Lower leg skin (tissue), 4 donors: ENCODE measurements around the gene MSL2. TPM values are rescaled to one million over a fixed set of nuclear protein-coding genes. Genes with fewer than 3 reads are reported as not detected.

ENCODE experiments used
- DNase-seq, 2 donors: peaks; one replicate each; pipeline ENCODE4 v3.0.0-alpha.2; 2019; ENCODE audit warnings: low spot score in 2 of 2
- H3K4me3 ChIP-seq: fragments of 200-600 bp; sonication (generic); 2 replicates; pipeline ENCODE4 v1.5.1; 2017; ENCODE audit warnings: mild to moderate bottlenecking, low read depth; ENCODE audit not compliant: poor library complexity, severe bottlenecking
- POLR2A ChIP-seq, 2 donors: fragments of 450-650 bp; IDR thresholded peaks; one replicate each; pipeline ENCODE4 v1.6.1; 2016 to 2017; ENCODE audit warnings: antibody characterized with exemption in 2 of 2, mild to moderate bottlenecking in 1 of 2, moderate library complexity in 1 of 2
- WGBS, 2 donors: methylation state at CpG; one replicate each; pipeline ENCODE4 v1.1.5; 2018; 5-methylcytosine and 5-hydroxymethylcytosine counted together
- intact Hi-C: fragments of 100-400 bp; cut with DNase I; formaldehyde crosslinking; loops from one replicate; pipeline ENCODE4 v1.15.0; 2023; ENCODE audit warnings: low total_unique reads
- total RNA-seq, 4 donors: library from RNA; depleted of rRNA; stranded (reverse); fragments of >200 nt; gene quantifications; one replicate each; pipeline ENCODE4 v1.1.0, GENCODE V29; 2016
- TF ChIP-seq, protein P1 (sequence below), 3 donors: fragments of 450-650 bp; IDR thresholded peaks; one replicate each; pipeline ENCODE4 v1.5.1; 2016; ENCODE audit warnings: antibody characterized with exemption in 3 of 3, mild to moderate bottlenecking in 3 of 3, moderate library complexity in 2 of 3

Gene MSL2
- total RNA-seq, 4 donors from 2014 or later, result 26.9 to 38.0 (median 30.4) TPM

DNA sequence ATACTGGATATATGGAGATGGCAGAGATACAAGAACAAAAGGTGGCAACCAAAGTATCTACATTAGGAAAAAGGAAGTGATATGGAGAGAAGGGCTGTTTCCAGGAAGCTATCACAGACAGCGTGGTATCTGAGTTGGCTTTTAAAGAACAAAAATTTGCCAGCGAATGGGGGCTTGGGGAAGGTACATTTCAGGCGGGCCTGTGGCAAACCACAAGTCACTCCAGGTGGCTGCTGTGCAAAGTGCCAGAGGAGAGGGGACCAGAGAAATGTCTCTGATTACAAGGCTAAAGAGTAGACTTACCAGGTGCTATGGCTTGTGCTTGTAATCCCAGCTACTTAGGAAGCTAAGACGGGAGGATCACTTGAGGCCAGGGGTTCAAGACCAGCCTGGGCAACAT, 91.1 kb downstream of the MSL2 start:
- TF ChIP-seq, protein P1, sequence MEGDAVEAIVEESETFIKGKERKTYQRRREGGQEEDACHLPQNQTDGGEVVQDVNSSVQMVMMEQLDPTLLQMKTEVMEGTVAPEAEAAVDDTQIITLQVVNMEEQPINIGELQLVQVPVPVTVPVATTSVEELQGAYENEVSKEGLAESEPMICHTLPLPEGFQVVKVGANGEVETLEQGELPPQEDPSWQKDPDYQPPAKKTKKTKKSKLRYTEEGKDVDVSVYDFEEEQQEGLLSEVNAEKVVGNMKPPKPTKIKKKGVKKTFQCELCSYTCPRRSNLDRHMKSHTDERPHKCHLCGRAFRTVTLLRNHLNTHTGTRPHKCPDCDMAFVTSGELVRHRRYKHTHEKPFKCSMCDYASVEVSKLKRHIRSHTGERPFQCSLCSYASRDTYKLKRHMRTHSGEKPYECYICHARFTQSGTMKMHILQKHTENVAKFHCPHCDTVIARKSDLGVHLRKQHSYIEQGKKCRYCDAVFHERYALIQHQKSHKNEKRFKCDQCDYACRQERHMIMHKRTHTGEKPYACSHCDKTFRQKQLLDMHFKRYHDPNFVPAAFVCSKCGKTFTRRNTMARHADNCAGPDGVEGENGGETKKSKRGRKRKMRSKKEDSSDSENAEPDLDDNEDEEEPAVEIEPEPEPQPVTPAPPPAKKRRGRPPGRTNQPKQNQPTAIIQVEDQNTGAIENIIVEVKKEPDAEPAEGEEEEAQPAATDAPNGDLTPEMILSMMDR (IDR thresholded peaks at IDR 0.05), result no peak
- no peak for TF ChIP-seq POLR2A (IDR thresholded peaks at IDR 0.05)
- no peak for DNase-seq
- no peak overlapping the region for H3K4me3 ChIP-seq
- 91 to 94% methylated on average over 4 of the region's 4 CpGs for WGBS, 2 donors
- intact Hi-C loops, result no loop called here

Other genes with a start within 250 kb of the MSL2 start
- 10 to 100 TPM; 36.8 to 39.7 (median 38.5) TPM for gene PPP2R3A, start 230.6 kb downstream of the MSL2 start, total RNA-seq
- 10 to 100 TPM; 12.6 to 40.1 (median 27.3) TPM for gene PCCB, start 54.0 kb upstream of the MSL2 start, total RNA-seq